CD4-positive, alpha-beta T cell treated with Interleukin-12 subunit alpha and Interleukin-12 subunit beta, for 1 hour (primary cell): Measurements from ENCODE around the gene HOXB6.
A peak's percentile ranks its signal among the peaks of the same experiment; 100 is the strongest.

Source experiments
- DNase-seq: peaks from one replicate; pipeline ENCODE4 v3.0.0-alpha.2; 2020

HOXB6 gene

DNA sequence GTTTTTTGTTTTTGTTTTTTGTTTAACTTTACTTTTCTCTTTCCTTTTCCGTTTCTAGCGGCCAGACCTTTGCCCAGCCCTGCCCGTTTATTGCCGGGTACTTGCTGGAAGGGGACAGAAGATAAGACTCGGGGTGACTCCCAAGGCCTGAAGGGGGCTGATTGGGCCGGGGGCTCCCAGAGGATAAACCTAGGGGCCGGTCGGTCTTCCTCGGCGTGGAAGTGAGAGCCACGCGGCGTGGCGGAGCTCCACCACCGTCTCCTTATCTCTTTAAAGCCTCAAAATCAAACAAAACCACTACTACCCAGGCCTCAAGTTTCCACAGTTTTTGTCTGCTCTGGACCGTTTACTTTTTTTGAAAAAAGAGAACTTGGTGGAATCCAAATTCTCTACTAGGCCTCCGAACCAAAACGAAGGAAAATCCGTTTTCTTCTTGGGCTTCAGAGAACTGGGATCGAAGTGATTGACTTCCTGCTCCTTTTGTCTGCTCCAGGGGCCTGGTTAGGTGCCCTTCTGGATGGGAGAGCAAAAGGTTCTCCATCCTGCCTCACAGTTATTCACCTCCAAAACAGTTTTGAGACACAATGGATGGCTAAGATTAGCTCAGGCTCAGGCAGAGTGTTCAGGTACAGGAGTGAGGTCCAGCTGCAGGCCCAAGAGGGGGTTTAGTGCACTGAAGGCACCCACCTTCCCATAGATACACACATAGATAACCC, 29.9 kb upstream of the HOXB6 start:
- DNase-seq = no peak

- DNase-seq = no peak
These were observed 28.5 kb upstream of the HOXB6 start for GRCh38 chr17:48633266-48633677.

DNA sequence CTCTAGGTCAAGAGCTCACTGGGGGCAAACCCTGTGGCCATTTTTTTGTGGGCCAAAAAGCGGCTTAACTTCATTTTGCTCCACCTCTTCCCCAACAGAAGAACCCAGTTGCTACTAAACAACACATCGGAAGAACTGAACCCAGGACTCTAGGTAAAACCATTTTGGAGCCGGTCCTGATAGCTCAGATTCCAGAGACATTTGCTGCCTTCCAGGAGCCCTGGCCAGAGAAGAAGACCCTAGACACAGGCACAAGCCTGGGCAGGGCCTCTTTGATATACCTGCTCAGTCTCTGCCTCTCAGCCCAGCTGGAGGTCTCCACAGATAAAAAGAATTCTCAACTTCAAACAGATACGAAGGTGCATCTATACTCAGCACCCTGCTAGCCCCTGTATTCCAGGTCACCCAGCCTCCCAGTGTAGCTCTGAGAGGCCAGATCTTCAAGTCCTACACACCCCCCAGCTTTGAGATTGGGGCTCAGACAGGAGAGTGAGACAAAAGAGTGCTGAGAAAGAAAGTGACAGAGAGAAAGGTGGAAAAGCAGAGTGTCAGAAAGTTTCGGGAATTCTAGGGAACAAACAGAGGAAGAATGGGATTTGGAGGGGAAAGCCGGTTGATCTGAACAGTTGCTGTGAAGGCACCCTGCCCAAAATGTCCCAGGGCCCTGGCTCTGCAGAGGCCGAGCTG, 27.9 kb upstream of the HOXB6 start:
- no peak for DNase-seq

GRCh38 chr17:48631693-48632578, 27.1 kb upstream of the HOXB6 start:
- DNase-seq = no peak

DNA sequence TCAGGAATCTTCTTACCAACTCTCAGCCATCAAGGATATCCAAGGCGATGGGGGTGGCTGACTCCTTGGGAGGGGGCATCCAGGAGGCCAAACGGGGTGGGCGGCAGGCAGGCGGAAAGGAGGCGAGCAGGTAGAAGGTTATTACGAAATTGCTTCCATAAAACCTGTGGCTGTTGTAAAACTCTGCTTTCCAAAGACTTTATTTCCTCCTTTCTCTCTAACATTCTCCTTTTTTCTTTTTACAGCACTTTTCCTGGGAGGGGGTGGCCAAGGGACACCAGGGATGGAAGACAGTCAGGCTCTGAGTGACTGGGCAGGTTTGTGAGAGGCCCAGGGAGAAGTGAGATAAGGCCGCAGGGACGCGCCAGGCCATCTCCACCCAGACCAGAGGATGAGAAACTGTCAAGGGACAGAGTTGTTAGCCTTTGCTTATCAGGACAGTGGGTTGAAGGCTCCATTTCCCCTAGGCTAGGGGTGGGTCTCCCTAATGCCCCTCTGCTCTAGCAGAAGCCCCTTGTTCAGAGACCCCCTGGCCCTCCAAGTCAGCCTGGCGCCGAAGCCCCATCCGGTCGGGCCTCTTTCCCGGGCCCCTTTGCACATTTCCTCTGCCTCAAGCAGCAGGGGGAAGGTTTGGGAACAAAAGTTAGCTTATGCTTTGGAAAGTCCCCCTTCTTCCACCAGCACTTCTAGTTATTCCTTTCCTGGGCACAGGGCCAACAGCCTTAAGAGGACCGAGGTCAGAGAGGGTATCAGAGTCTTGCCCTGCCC, 26.3 kb upstream of the HOXB6 start:
- DNase-seq = no peak

DNA sequence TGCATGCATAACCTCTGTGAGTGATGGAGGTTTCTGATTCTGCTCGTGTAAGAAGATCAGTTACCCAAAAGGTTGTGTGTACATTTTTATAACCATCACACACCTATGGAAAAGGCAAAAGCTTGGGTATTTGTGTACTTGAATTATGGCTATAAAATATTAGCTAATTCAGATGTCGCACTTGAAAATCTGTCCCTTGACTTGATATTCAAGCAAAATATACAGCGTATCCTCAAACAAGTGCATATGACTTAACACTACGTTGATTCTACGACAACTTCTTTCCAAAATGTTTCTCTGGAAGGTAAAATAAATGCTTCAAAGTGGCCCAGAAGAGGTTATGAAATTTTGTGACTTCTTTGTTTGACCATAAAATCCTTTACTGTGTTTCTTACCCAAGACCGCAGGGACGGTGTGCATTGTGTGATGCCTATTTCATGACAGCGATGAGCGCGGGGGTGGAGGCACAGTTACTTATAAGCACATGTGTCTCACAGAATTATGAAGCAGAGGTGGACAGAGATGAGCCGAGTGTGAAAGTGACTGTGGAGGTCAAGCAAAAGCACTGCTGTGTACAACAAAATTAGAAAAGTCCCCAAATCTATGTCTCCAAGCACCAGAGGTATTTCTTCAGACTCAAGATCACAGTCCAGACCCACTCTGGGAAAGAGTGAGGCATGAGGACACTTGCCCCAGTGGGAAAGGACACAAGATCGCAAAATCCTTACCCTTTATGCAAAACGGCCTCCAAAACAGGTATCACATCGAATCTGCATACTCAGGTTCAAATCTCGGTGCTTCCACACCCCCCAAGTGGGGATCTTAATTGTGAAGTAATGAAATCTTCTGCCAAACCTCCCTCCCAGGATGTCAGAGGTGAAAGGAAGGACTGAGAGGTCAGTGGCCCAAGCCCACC, 25.5 kb upstream of the HOXB6 start:
- DNase-seq = no peak

DNA sequence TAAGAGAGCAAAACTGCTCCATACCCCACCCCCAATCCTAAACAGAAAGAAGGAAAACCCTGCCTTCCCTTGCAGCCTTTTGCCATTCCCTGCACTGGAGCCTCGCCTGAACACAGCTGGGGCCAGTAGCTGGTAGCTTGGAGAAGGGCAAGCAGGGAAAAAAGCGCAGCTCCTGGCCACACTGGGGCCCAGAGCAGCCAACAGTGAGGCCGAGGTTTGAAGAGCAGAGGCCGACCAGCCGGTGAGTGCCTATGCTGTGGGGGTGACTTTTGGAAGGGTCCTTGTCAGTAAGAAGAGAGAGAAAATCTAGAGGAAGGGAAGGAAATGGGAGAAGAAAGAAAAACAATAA, 24.6 kb upstream of the HOXB6 start:
- no peak for DNase-seq

DNA sequence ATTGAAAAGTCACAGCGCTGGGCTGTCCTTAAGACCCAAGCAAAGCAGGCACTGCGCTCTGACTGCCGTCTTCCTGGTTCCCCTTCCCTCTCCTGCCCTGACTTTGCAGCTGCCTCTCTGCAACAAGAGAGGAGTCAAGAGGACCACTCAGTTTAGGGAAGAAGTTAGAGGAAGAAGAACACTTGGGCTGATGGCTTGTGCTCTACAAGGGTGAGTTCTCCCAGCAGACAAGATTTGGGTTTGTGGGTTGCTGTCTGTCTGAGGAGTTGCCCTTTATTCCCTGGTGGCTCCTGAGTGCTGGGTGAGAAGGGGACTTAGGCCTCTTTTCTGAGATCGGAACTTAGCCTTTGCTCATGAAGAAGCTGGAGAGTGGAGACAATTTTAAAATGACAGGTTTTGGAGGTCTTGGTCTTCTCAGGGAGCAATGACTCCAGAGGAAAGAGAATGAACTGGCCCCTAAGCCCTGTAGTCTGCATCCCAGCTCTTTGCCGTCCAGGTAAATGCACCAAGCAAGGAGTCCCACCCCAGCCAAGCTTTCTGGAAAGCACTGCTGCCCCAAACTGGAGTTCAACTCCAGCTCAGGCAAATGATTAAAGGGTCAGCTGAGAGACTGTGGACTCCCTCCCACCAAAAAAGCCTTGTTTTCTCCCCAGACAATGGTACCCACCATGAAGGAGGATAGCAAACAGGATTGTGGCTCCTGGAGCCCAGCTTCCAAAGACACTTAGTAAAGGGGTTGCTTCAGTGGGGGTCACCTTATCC, 24.0 kb upstream of the HOXB6 start:
- no peak for DNase-seq

GRCh38 chr17:48627623-48628521, 23.1 kb upstream of the HOXB6 start:
- DNase-seq = no peak

GRCh38 chr17:48627118-48627597, 22.4 kb upstream of the HOXB6 start:
- no peak for DNase-seq

DNA sequence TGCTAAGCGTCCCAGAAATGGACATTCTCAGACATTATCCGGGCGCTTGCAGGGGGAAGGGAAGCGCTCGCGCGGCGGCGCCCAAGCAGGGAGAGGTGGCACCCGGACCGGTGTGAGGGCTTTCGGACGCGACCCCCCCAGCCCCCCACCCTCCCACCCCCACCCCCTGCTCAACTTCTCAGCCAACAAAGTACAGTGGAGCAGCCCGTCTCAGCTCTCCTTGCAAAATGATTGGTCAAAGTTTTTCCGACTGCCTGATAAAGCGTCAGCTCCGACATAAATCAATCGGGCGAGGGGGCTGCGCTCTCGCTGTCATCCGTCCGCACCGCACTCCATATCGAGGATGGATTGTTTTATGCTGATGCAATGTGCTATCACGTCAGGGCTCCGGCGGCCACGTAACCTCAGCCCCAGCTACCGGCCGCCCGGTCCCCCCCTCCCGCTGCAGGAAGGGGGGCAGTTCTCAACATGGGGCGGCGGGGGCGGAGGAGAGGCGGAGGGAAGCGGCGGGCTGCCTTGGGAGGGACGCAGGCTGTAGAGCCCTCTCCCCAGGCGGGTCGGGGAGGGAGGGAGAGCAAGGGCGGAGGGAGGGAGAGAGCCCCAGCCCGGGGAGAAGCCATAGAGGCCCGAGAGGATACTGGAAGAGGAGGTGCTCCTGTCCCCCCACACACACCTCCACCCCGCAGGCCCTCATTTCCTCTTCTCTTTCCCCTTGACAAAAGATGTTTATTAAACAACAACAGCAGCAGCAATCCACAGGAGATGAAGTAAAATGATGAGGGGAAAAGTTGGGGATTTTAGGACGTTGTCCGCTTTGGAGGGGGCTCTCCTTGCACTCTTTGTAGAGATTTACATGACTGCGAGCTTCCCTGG, 21.7 kb upstream of the HOXB6 start, which contains the start of gene HOXB9:
TSS of gene HOXB9 (minus strand) at position 114 of the 873 bp plus-strand sequence. CDS start at position 25, 89 bp downstream.
- peak; percentile 52 for DNase-seq

DNA sequence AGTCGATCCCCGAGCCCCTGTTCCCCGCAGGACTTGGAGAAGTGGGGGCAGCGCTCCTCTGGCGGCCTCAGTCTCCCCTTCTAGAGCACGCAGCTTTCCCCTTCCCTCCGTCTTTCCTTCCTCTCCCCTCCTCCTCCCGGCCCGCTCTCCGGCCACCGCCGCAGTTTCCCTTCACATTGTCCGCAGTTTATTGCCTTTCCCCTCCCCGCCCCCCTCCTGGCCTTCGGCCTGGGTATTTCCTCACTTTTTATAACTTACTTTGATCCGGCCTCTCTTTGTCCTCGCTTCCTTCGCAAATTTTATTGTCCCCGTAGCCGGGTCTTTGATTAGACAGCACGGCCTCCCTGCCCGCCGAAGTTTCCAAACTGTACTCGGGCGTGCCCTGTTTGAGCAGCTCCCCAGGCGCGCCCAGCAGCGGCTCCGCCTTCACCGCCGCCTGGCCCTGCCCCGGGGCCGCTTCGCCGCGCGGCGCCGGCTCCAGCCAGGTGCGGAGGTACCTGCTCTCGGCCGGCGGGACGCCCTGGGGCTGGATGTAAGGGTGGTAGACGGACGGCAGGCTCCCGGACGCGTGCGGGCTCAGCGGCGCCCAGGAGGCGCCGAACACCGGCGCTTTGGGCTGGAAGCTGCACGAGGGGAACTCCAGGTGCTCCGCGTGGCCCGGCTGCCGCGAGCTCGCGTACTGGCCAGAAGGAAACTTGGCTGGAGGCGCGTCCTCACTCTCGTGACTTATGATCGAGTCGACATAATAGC, 20.9 kb upstream of the HOXB6 start:
- DNase-seq = peak; percentile 46

DNA sequence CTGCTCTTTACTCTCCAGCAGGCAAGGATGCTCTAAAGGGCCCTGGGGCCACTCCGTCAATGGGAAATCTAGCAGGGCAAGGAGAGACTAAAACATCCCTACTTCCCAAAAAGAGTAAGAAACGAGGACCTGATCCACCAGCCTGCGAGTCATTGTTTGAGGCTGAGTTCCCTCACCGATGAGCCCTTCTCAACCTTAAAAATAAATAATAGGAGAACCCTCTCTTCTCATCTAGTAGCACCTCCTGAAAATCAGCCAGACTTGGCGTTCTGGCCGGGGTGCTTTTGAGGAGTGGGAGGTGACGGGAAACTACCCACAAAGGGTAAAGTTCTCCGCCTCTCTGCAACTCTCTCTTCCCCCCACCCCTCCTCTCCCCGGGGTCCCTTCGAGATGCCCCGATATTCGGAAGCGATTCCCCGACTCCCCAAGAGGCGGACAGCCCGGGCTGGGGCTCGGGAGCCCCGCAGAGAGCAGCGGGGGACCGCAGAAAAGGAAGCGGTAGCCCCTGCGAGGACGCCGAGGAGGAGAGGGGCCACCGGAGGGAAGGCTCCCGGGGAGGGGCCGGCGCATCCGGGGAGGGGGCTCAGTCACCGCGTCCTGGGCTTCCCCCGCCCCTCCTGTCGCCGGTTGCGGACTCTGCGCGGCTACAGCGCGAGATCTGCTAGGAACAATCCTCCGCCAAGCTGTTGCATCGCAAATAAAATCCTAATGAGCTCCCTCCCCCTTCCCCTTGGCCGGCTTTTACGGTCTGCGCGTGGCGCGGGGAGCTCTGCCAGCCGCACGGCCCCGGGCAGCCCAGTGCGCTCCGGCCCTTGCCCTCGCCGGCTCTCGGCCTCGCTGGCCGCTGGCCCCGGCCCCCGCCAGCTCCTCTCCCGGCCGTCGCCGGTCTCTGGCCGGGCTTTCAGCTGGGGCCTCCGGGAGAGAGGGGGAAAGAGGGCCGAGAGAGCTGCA, 20.0 kb upstream of the HOXB6 start:
- DNase-seq = peak; percentile 37

GRCh38 chr17:48624118-48624517, 19.3 kb upstream of the HOXB6 start:
- no peak for DNase-seq

- no peak for DNase-seq
These were observed 18.8 kb upstream of the HOXB6 start for GRCh38 chr17:48623583-48623982.

DNA sequence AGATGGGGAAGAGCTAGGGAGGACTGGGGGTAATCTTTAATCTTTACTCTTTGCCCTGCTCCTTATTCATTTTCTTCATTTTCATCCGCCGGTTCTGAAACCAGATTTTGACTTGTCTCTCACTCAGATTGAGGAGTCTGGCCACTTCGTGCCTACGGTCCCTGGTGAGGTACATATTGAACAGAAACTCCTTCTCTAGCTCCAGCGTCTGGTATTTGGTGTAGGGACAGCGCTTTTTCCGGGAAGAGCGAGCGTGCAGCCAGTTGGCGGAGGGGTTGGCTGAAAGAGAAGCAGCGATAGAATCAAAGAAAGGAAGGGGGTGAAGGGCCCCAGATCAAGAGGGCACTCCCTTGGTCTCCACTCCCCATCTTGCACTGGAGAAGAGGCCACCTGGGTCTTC, 18.1 kb upstream of the HOXB6 start:
- DNase-seq = no peak
